Vagina (tissue), 2 donors: ENCODE data around the gene ITK.

ENCODE experiments used
- CTCF ChIP-seq, 3 experiments: fragments of 450-650 bp in 2 of 3; fragments of 200-600 bp in 1 of 3; sonication (generic) in 1 of 3; IDR thresholded peaks; one replicate each; pipeline ENCODE4 v1.5.1; 2017 to 2019; ENCODE audit warnings: antibody characterized with exemption in 3 of 3, mild to moderate bottlenecking in 2 of 3, moderate library complexity in 2 of 3
- POLR2A ChIP-seq, 2 donors: fragments of 450-650 bp; IDR thresholded peaks; one replicate each; pipeline ENCODE4 v1.6.1; 2017; ENCODE audit warnings: antibody characterized with exemption in 2 of 2, mild to moderate bottlenecking in 2 of 2, moderate library complexity in 2 of 2
- POLR2AphosphoS5 ChIP-seq, 2 donors: sonication (generic); formaldehyde crosslinking; IDR thresholded peaks; one replicate each; pipeline ENCODE4 v1.9.0; 2017; ENCODE audit warnings: antibody characterized with exemption in 2 of 2, mild to moderate bottlenecking in 2 of 2, low read depth in 1 of 2; ENCODE audit not compliant: insufficient read depth in 1 of 2

GRCh38 chr5:157273131-157273556, 92.5 kb downstream of the ITK start:
- TF ChIP-seq CTCF (IDR thresholded peaks at IDR 0.05) = no peak
- no peak for TF ChIP-seq POLR2A (IDR thresholded peaks at IDR 0.05)
- TF ChIP-seq POLR2AphosphoS5 (IDR thresholded peaks at IDR 0.05; ENCODE audit: insufficient read depth in 1 of 2, low read depth in 1 of 2) = no peak
